Stimulated activated effector memory CD8-positive, alpha-beta T cell treated with anti-CD3 and anti-CD28 coated beads, Interleukin-12 subunit alpha, Interleukin-12 subunit beta, amount 100 ng/mL, for 72 hours (primary cell): ENCODE measurements around the gene OR1F1.
"Not testable (repeated sequence)": the region's sequence is repeated elsewhere in the genome, so short reads cannot be mapped to it uniquely, and the experiment has no call there.

Source experiments
- ATAC-seq: fragments of 150-1000 bp; cut with Tn5 transposase; 2 replicates; pipeline ENCODE4 v1.10.0; 2021
- DNase-seq, 2 donors: peaks; one replicate each; pipeline ENCODE4 v3.0.0; 2021 to 2022; ENCODE audit warnings: low spot score in 2 of 2
- H3K27ac Mint-ChIP-seq: one replicate; pipeline ENCODE4 v1.8.0; 2022; ENCODE audit warnings: mild to moderate bottlenecking, mixed read lengths
- H3K36me3 Mint-ChIP-seq: one replicate; pipeline ENCODE4 v1.8.0; 2022; ENCODE audit warnings: mild to moderate bottlenecking, mixed read lengths
- H3K4me1 Mint-ChIP-seq: one replicate; pipeline ENCODE4 v1.8.0; 2022; ENCODE audit warnings: mixed read lengths
- H3K4me3 Mint-ChIP-seq: one replicate; pipeline ENCODE4 v1.8.0; 2022; ENCODE audit warnings: mild to moderate bottlenecking, mixed read lengths
- H3K9me3 Mint-ChIP-seq: one replicate; pipeline ENCODE4 v1.8.0; 2022; ENCODE audit warnings: mixed read lengths

The OR1F1 gene

GRCh38 chr16:3161235-3162018 lies 26.6 kb upstream of the OR1F1 start:
- H3K36me3 Mint-ChIP-seq: peaks cover 32% of the 10 kb centered on the region
- H3K27ac Mint-ChIP-seq: no peak overlapping the region
- no peaks in the 10 kb centered on the region for H3K9me3 Mint-ChIP-seq
- ATAC-seq: no peak
- peaks cover 46% of the 10 kb centered on the region for H3K4me1 Mint-ChIP-seq
- no peak overlapping the region for H3K4me3 Mint-ChIP-seq
- no peak for DNase-seq

GRCh38 chr16:3164121-3164991 lies 23.6 kb upstream of the OR1F1 start:
- Mint-ChIP-seq H3K9me3 (no peaks in the 10 kb centered on the region), H3K27ac (no peak overlapping the region), H3K4me3 (no peak overlapping the region), H3K4me1 (peaks cover 25% of the 10 kb centered on the region), H3K36me3 (peaks cover 5% of the 10 kb centered on the region)
- no peak for ATAC-seq
- no peak for DNase-seq

GRCh38 chr16:3165111-3165822 lies 22.7 kb upstream of the OR1F1 start:
- no peaks in the 10 kb centered on the region for H3K36me3 Mint-ChIP-seq
- H3K4me1 Mint-ChIP-seq: peaks cover 18% of the 10 kb centered on the region
- peak overlapping the region; percentile 73 for H3K27ac Mint-ChIP-seq
- ATAC-seq (no peak), DNase-seq (no peak)
- peak overlapping the region; percentile 53 for H3K4me3 Mint-ChIP-seq
- H3K9me3 Mint-ChIP-seq: no peaks in the 10 kb centered on the region

GRCh38 chr16:3166505-3166886 lies 21.5 kb upstream of the OR1F1 start:
- Mint-ChIP-seq H3K4me1 (peaks cover 28% of the 10 kb centered on the region), H3K4me3 (no peak overlapping the region), H3K27ac (no peak overlapping the region), H3K9me3 (no peaks in the 10 kb centered on the region), H3K36me3 (peaks cover 4% of the 10 kb centered on the region)
- DNase-seq (no peak), ATAC-seq (no peak)

GRCh38 chr16:3168729-3169128 lies 19.3 kb upstream of the OR1F1 start:
- DNase-seq, H3K9me3 Mint-ChIP-seq, ATAC-seq, H3K27ac Mint-ChIP-seq, H3K4me3 Mint-ChIP-seq: not testable (repeated sequence)
- Mint-ChIP-seq H3K4me1 (peaks cover 38% of the 10 kb centered on the region), H3K36me3 (peaks cover 14% of the 10 kb centered on the region)

GRCh38 chr16:3170440-3171180 lies 17.4 kb upstream of the OR1F1 start:
- no peaks in the 10 kb centered on the region for H3K9me3 Mint-ChIP-seq
- DNase-seq: no peak
- H3K27ac Mint-ChIP-seq: peak overlapping the region; percentile 91
- H3K36me3 Mint-ChIP-seq: peaks cover 19% of the 10 kb centered on the region
- peak; percentile 36 for ATAC-seq
- peak overlapping the region; percentile 77 for H3K4me3 Mint-ChIP-seq
- H3K4me1 Mint-ChIP-seq: peaks cover 34% of the 10 kb centered on the region

GRCh38 chr16:3171181-3171854 lies 16.7 kb upstream of the OR1F1 start:
- DNase-seq (peak; percentile 38 to 85), ATAC-seq (peak; percentile 82)
- H3K4me3 Mint-ChIP-seq: peak overlapping the region; percentile 77
- peak overlapping the region; percentile 91 for H3K27ac Mint-ChIP-seq
- peaks cover 23% of the 10 kb centered on the region for H3K36me3 Mint-ChIP-seq
- H3K9me3 Mint-ChIP-seq: no peaks in the 10 kb centered on the region
- H3K4me1 Mint-ChIP-seq: peaks cover 32% of the 10 kb centered on the region

- H3K9me3 Mint-ChIP-seq: no peaks in the 10 kb centered on the region
- peak; percentile 52 for ATAC-seq
Measured at GRCh38 chr16:3171855-3172593, 16.0 kb upstream of the OR1F1 start.

GRCh38 chr16:3173892-3174617 lies 13.9 kb upstream of the OR1F1 start:
- H3K9me3 Mint-ChIP-seq: no peaks in the 10 kb centered on the region
- ATAC-seq: peak; percentile 3
- H3K36me3 Mint-ChIP-seq: peaks cover 23% of the 10 kb centered on the region
- peak overlapping the region; percentile 70 for H3K27ac Mint-ChIP-seq
- peaks cover 32% of the 10 kb centered on the region for H3K4me1 Mint-ChIP-seq
- DNase-seq: peak; percentile 24 to 75
- H3K4me3 Mint-ChIP-seq: peak overlapping the region; percentile 64

More at GRCh38 chr16:3171855-3172593, 16.0 kb upstream of the OR1F1 start:
- Mint-ChIP-seq H3K4me3 (peak overlapping the region; percentile 77), H3K27ac (peak overlapping the region; percentile 91), H3K36me3 (peaks cover 23% of the 10 kb centered on the region), H3K4me1 (peaks cover 32% of the 10 kb centered on the region)
- peak in 1 of 2 donors; percentile 38 for DNase-seq

GRCh38 chr16:3174618-3175148 lies 13.3 kb upstream of the OR1F1 start:
- DNase-seq (no peak), ATAC-seq (no peak)
- H3K27ac Mint-ChIP-seq: peak overlapping the region; percentile 70
- H3K36me3 Mint-ChIP-seq: peaks cover 23% of the 10 kb centered on the region
- H3K9me3 Mint-ChIP-seq: no peaks in the 10 kb centered on the region
- peaks cover 32% of the 10 kb centered on the region for H3K4me1 Mint-ChIP-seq
- peak overlapping the region; percentile 64 for H3K4me3 Mint-ChIP-seq

- no peaks in the 10 kb centered on the region for H3K9me3 Mint-ChIP-seq
Measured at GRCh38 chr16:3175157-3176093, 12.6 kb upstream of the OR1F1 start.

GRCh38 chr16:3179651-3180050 lies 8.4 kb upstream of the OR1F1 start:
- H3K9me3 Mint-ChIP-seq: no peaks in the 10 kb centered on the region
- DNase-seq: no peak
- peaks cover 37% of the 10 kb centered on the region for H3K36me3 Mint-ChIP-seq
- H3K27ac Mint-ChIP-seq: no peak overlapping the region
- ATAC-seq: no peak
- no peak overlapping the region for H3K4me3 Mint-ChIP-seq
- peaks cover 22% of the 10 kb centered on the region for H3K4me1 Mint-ChIP-seq

More at GRCh38 chr16:3175157-3176093, 12.6 kb upstream of the OR1F1 start:
- Mint-ChIP-seq H3K27ac (peak overlapping the region; percentile 82), H3K4me1 (peaks cover 32% of the 10 kb centered on the region), H3K36me3 (peaks cover 23% of the 10 kb centered on the region), H3K4me3 (peak overlapping the region; percentile 64)
- no peak for ATAC-seq
- DNase-seq: peak; percentile 29 to 78
